GM21825 (cell line): Measurements from ENCODE around the gene PLPP6.
"Not testable (repeated sequence)": the region's sequence is repeated elsewhere in the genome, so short reads cannot be mapped to it uniquely, and the experiment has no call there.

ENCODE experiments used
- ATAC-seq: cut with Tn5 transposase; IDR thresholded peaks from one replicate; pipeline ENCODE4 v1.9.1; 2021; ENCODE audit warnings: mild to moderate bottlenecking, moderate library complexity; ENCODE audit not compliant: unreplicated experiment

The PLPP6 gene

GRCh38 chr9:4662108-4662988, at the start of gene PLPP6:
Gene PLPP6 (plus strand): TSS chr9:4662294. CDS start chr9:4662376, 82 bp downstream.
- peak; percentile 89 for ATAC-seq

GRCh38 chr9:4614627-4615026, 47.5 kb upstream of the PLPP6 start:
- no peak for ATAC-seq

- no peak for ATAC-seq
Measured at GRCh38 chr9:4615251-4615650, 46.8 kb upstream of the PLPP6 start.

- no peak for ATAC-seq
Measured at GRCh38 chr9:4615778-4616177, 46.3 kb upstream of the PLPP6 start.

GRCh38 chr9:4617752-4618151, 44.3 kb upstream of the PLPP6 start:
- no peak for ATAC-seq

GRCh38 chr9:4618700-4619099, 43.4 kb upstream of the PLPP6 start:
- no peak for ATAC-seq

GRCh38 chr9:4620057-4620765, 41.9 kb upstream of the PLPP6 start:
- no peak for ATAC-seq

GRCh38 chr9:4620881-4621555, 41.1 kb upstream of the PLPP6 start:
- no peak for ATAC-seq

GRCh38 chr9:4622016-4622415, 40.1 kb upstream of the PLPP6 start:
- no peak for ATAC-seq

- no peak for ATAC-seq
Measured at GRCh38 chr9:4630836-4631235, 31.3 kb upstream of the PLPP6 start.

- no peak for ATAC-seq
Measured at GRCh38 chr9:4638968-4639367, 23.1 kb upstream of the PLPP6 start.

GRCh38 chr9:4639420-4639819, 22.7 kb upstream of the PLPP6 start:
- no peak for ATAC-seq

- no peak for ATAC-seq
Measured at GRCh38 chr9:4640027-4640426, 22.1 kb upstream of the PLPP6 start.

GRCh38 chr9:4642351-4642750, 19.7 kb upstream of the PLPP6 start:
- ATAC-seq, result no peak

- ATAC-seq, result no peak
Measured at GRCh38 chr9:4654084-4654483, 8.0 kb upstream of the PLPP6 start.

- no peak for ATAC-seq
Measured at GRCh38 chr9:4654538-4654937, 7.6 kb upstream of the PLPP6 start.

- ATAC-seq, result not testable (repeated sequence)
Measured at GRCh38 chr9:4656196-4656595, 5.9 kb upstream of the PLPP6 start.

- ATAC-seq, result no peak
Measured at GRCh38 chr9:4656621-4657020, 5.5 kb upstream of the PLPP6 start.

- no peak for ATAC-seq
Measured at GRCh38 chr9:4657426-4658159, 4.5 kb upstream of the PLPP6 start.

- ATAC-seq, result not testable (repeated sequence)
Measured at GRCh38 chr9:4660665-4661064, 1.4 kb upstream of the PLPP6 start.

GRCh38 chr9:4661165-4661564, 929 bp upstream of the PLPP6 start:
- no peak for ATAC-seq
